Calu3 (cell line): ENCODE data around the gene NOC2L. TPM values are rescaled to one million over a fixed set of nuclear protein-coding genes. Genes with fewer than 3 reads are reported as not detected.

ENCODE experiments used
- BruUV-seq: library from RNA; stranded (reverse); fragments of 400-500 nt; replicated peaks from 2 replicates; lab custom pipeline; 2021; lab: Mats Ljungman, UMichigan
- CTCF ChIA-PET: fragments of 300-600 bp; sonication (Branson Sonifier 250); formaldehyde crosslinking; loops from one replicate; lab custom pipeline; 2022; ENCODE audit warnings: antibody characterized with exemption; lab: Charles Lee
- DNase-seq: peaks from one replicate; pipeline ENCODE4 v3.0.0; 2022
- H3K27ac Mint-ChIP-seq: one replicate; pipeline ENCODE4 v1.8.0; 2022; ENCODE audit warnings: mixed read lengths; ENCODE audit not compliant: unreplicated experiment
- H3K27me3 Mint-ChIP-seq: one replicate; pipeline ENCODE4 v1.8.0; 2022; ENCODE audit warnings: mixed read lengths; ENCODE audit not compliant: unreplicated experiment
- H3K36me3 Mint-ChIP-seq: one replicate; pipeline ENCODE4 v1.8.0; 2022; ENCODE audit warnings: mild to moderate bottlenecking, moderate library complexity, mixed read lengths; ENCODE audit not compliant: insufficient read depth, unreplicated experiment
- H3K4me1 Mint-ChIP-seq: one replicate; pipeline ENCODE4 v1.8.0; 2022; ENCODE audit warnings: mild to moderate bottlenecking, low read depth, mixed read lengths; ENCODE audit not compliant: unreplicated experiment
- H3K4me3 Mint-ChIP-seq: one replicate; pipeline ENCODE4 v1.8.0; 2022; ENCODE audit warnings: mild to moderate bottlenecking, low read depth, moderate library complexity, mixed read lengths; ENCODE audit not compliant: unreplicated experiment
- H3K9me3 Mint-ChIP-seq: one replicate; pipeline ENCODE4 v1.8.0; 2022; ENCODE audit warnings: low read depth, mixed read lengths; ENCODE audit not compliant: unreplicated experiment
- intact Hi-C: fragments of 100-400 bp; cut with micrococcal nuclease; formaldehyde crosslinking; loops from one replicate; pipeline ENCODE4 v1.10.0; 2022; ENCODE audit not compliant: unreplicated experiment
- total RNA-seq: library from RNA; stranded (reverse); gene quantifications from 2 replicates; pipeline ENCODE4 v1.2.3, GENCODE V29; 2022
- TF ChIP-seq, protein P1 (sequence below): fragments of 200-600 bp; IDR thresholded peaks from one replicate; pipeline ENCODE4 v1.8.0; 2022; ENCODE audit warnings: antibody characterized with exemption; ENCODE audit not compliant: unreplicated experiment

NOC2L gene
- total RNA-seq, 1 experiment from 2014 or later: 98.6 TPM

DNA sequence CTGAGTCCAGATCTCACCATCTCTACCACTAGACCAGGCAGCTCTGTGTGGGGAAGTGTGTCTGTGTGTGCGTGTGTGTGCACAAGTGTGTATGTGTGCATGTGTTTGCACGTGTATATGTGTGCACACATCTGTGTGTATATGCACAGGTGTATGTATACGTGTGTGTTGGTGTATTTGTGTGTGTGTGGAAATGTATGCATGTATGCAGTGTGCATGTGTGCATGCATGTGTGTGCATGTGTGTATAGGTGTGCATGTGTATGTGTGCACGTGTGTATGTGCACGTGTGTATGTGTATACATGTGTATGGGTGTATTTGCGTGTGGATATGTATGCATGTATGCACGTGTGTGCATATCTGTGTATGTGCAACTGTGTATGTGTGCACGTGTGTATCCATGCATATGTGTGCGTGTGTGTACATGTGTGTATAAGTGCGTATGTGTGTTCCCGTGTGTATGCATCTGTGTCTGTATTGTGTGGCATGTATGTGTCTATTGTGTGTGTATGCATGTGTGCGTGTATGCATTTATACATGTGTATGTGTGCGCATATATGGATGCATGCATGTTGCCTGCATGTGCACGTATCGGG lies 10.3 kb upstream of the NOC2L start:
- no peaks in the 10 kb centered on the region for H3K4me1 Mint-ChIP-seq
- H3K4me3 Mint-ChIP-seq: no peak overlapping the region
- no peak for DNase-seq
- H3K9me3 Mint-ChIP-seq: no peaks in the 10 kb centered on the region
- no peak overlapping the region for H3K27ac Mint-ChIP-seq
- TF ChIP-seq, protein P1, sequence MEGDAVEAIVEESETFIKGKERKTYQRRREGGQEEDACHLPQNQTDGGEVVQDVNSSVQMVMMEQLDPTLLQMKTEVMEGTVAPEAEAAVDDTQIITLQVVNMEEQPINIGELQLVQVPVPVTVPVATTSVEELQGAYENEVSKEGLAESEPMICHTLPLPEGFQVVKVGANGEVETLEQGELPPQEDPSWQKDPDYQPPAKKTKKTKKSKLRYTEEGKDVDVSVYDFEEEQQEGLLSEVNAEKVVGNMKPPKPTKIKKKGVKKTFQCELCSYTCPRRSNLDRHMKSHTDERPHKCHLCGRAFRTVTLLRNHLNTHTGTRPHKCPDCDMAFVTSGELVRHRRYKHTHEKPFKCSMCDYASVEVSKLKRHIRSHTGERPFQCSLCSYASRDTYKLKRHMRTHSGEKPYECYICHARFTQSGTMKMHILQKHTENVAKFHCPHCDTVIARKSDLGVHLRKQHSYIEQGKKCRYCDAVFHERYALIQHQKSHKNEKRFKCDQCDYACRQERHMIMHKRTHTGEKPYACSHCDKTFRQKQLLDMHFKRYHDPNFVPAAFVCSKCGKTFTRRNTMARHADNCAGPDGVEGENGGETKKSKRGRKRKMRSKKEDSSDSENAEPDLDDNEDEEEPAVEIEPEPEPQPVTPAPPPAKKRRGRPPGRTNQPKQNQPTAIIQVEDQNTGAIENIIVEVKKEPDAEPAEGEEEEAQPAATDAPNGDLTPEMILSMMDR: no peak
- H3K36me3 Mint-ChIP-seq: peaks cover 20% of the 10 kb centered on the region
- no TSS peak for BruUV-seq
- no peaks in the 10 kb centered on the region for H3K27me3 Mint-ChIP-seq
- intact Hi-C loops: no loop called here
- CTCF ChIA-PET: no interaction called here

DNA sequence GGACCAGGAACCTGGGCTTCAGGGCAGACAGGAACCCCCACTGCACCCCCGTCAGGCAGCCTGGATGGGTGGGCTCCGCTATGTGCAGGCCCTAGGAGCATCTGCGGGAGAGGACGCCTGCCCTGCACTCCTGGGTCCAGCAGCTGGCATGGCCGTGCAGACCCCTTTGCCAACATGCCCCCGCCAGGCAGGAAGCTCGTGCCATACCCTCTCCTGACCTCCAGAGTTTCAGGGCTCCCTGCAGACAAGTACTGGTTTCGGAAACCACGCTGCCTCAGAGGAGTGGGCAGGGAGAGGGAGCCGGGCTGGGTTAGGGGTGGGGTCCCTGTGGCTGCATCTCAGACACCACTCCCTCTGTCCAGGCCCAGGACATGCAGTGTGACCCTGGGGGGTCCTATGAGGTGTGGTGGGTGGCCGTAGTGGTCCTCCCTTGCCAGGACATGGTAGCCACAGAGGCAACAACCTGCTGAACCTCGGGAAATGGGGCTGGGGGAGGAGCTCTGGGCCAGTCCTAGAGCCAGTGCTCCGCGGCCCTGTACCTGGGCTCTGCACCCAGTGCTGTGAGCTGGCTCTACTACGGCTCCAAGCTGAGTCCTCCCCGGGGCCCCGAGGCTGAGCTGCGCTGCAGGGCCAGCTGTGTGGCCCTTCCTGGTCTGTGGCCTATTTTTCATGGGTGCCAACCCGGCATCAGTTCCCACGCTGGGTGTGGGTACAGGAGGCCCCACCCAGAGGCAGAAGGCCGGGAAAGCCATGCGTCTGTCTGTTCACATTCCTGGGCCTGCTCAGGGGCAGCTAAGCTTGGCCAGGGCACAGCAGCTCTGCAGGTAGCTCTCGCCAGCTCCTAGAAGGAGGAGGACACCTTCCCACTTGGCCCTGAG lies 8.6 kb upstream of the NOC2L start:
- H3K4me3 Mint-ChIP-seq: peak overlapping the region; percentile 69
- CTCF ChIA-PET: no interaction called here

DNA sequence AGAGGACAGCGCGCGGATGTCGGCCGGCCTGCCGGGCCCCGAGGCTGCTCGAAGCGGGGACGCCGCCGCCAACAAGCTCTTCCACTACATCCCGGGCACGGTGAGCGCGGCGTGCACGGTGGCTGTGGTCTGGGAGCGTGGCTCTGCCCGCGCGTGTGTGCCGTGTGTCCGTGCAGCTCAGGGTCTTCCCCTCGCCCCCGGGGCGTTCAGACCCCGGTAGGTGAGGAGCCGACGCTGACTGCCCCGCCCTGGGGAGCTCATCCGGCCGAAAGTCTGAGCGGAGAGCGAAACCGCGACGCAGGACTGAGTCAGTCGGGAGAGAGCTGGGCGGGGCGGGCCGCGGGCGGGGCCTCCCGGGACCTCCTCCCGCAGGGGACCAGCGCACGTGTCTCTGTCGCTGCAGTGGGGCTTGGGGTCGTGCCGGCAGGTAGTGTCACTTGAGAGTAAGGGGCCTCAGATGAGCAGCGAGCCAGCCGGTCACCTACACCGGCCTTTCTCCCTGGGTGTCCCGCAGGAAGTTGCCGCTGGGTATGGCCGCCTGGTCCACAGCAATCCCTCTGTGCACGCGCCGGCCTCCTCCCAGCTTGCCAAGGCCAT lies 7.7 kb upstream of the NOC2L start:
- H3K27ac Mint-ChIP-seq: no peak overlapping the region
- peak overlapping the region; percentile 69 for H3K4me3 Mint-ChIP-seq
- H3K4me1 Mint-ChIP-seq: no peaks in the 10 kb centered on the region
- CTCF ChIA-PET: interaction anchor here (0.5 to 1.1 kb wide), 2 partner anchors 9 to 102 kb away, joined by 6 read pairs; no protein-coding TSS in a partner anchor
- BruUV-seq: TSS peak; percentile 88
- TF ChIP-seq, protein P1: no peak
- H3K27me3 Mint-ChIP-seq: no peaks in the 10 kb centered on the region
- intact Hi-C loops: no loop called here
- H3K36me3 Mint-ChIP-seq: peaks cover 14% of the 10 kb centered on the region
- no peaks in the 10 kb centered on the region for H3K9me3 Mint-ChIP-seq
- DNase-seq: peak; percentile 70

More for the DNA sequence above, 8.6 kb upstream of the NOC2L start:
- Mint-ChIP-seq H3K36me3 (peaks cover 14% of the 10 kb centered on the region), H3K9me3 (no peaks in the 10 kb centered on the region), H3K27ac (no peak overlapping the region), H3K4me1 (no peaks in the 10 kb centered on the region), H3K27me3 (no peaks in the 10 kb centered on the region)
- intact Hi-C loops: no loop called here
- TF ChIP-seq, protein P1: no peak
- no peak for DNase-seq
- BruUV-seq: no TSS peak

DNA sequence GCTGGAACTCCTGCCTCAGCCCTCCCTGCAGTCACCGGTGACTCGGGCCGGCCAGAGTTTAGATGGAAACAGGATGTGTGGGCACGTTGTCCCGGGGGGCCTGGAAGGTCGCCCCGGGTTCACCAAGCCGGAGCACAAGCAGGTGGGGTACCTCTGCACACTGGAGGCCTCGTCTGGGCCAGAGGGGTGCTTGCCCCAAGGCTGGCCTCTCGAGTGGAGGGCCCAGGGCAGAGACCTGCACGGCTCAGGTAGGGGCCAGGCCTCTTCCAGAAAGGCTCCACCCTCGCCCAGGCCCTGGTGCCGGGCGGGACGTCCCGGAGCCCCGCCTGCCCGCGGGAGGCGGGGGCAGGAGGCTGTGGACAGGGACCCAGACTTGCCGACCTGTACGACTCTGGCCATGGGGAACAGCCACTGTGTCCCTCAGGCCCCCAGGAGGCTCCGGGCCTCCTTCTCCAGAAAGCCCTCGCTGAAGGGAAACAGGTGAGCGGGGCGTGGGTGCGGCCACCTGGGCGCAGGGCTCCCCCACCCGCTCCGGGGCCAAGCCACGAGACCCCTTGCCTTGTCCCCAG lies 7.2 kb upstream of the NOC2L start, which contains the start of gene PLEKHN1:
Gene PLEKHN1 (plus strand): TSS at position 348 of the 569 bp plus-strand sequence. CDS start 50 bp downstream, at position 398.
- no TSS peak for BruUV-seq
- intact Hi-C loops: no loop called here

More for the DNA sequence above, 7.2 kb upstream of the NOC2L start, which contains the start of gene PLEKHN1:
- H3K36me3 Mint-ChIP-seq: peaks cover 14% of the 10 kb centered on the region
- H3K9me3 Mint-ChIP-seq: no peaks in the 10 kb centered on the region
- DNase-seq: peak; percentile 72
- peak within 1 kb of the TSS; percentile 69 for H3K4me3 Mint-ChIP-seq
- CTCF ChIA-PET: interaction anchor here (0.5 to 1.1 kb wide), 2 partner anchors 10 to 103 kb away, joined by 6 read pairs; no protein-coding TSS in a partner anchor
- TF ChIP-seq, protein P1: no peak
- H3K4me1 Mint-ChIP-seq: no peaks in the 10 kb centered on the region
- no peaks in the 10 kb centered on the region for H3K27me3 Mint-ChIP-seq
- H3K27ac Mint-ChIP-seq: no peak within 1 kb of the TSS
